ENCODE measurements around the gene TNS2. TPM values are rescaled to one million over a fixed set of nuclear protein-coding genes. Genes with fewer than 3 reads are reported as not detected.

The TNS2 gene

DNA sequence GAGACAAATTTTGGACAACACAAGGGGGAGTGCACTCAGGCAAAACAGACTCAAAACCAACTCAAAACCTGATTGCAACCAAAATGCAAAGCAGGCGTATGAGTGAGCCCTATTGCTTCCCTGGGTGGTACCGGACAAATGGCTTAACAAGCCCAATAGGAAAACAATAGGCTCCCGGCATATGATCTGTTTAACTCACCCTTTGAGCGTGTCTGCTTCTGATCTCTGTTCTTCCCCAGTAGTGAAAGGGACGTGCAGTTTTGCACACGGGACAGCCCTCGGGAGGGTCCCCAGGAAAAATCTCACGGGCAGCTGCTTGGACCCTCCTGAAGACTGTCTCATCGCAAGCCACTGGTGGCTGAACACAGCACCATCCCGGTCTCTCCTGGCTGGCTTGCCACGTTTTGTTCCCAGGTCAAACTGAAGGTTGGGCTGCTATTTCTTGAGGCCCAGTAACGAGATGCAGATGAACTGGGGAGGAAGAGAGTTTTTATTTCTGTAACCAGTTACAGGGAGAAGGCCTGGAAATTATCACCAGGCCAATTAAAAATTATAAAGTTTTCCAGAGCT, 63.4 kb downstream of the TNS2 start:
- Histone ChIP-seq H3K9ac (ENCODE audit: low read depth, low read length, poor library complexity) (no peak overlapping the region), H3K4me1 (ENCODE audit: control insufficient read depth in 2 of 2, insufficient read depth in 1 of 2, low read depth in 1 of 2, low read length in 2 of 2) (peaks cover 0 to 1% of the 10 kb centered on the region in 2 donors), H3K27ac (replicated peaks; ENCODE audit: low read length) (no peak overlapping the region), H2AK5ac (ENCODE audit: low read depth, low read length) (no peak overlapping the region), H4K8ac (ENCODE audit: low read depth, low read length) (no peak overlapping the region), H2BK5ac (ENCODE audit: low read length) (no peak overlapping the region), H2BK12ac (ENCODE audit: low read length) (no peak overlapping the region), H3K18ac (ENCODE audit: low read length) (no peak overlapping the region), H3K9me3 (replicated peaks in 1 of 2; ENCODE audit: control insufficient read depth in 2 of 2, insufficient read depth in 1 of 2, low read depth in 1 of 2, low read length in 2 of 2) (no peaks in the 10 kb centered on the region), H3K79me1 (ENCODE audit: low read depth, low read length) (no peaks in the 10 kb centered on the region), H2AFZ (ENCODE audit: low read length) (no peak overlapping the region), H3K23ac (ENCODE audit: low read depth, low read length, poor library complexity) (no peak overlapping the region), H3K4ac (ENCODE audit: low read length) (no peak overlapping the region), H3K36me3 (replicated peaks in 1 of 2; ENCODE audit: control insufficient read depth in 2 of 2, insufficient read depth in 2 of 2, low read length in 2 of 2) (no peaks in the 10 kb centered on the region), H3K14ac (ENCODE audit: low read length) (no peak overlapping the region), H2BK15ac (ENCODE audit: low read length) (no peak overlapping the region), H2BK120ac (ENCODE audit: low read depth, low read length) (no peak overlapping the region), H3K4me3 (ENCODE audit: low read length in 2 of 2) (no peak overlapping the region), H4K91ac (ENCODE audit: low read depth, low read length, poor library complexity) (no peak overlapping the region), H3K4me2 (ENCODE audit: insufficient read depth, low read length, poor library complexity, severe bottlenecking) (no peak overlapping the region), H3K27me3 (ENCODE audit: control insufficient read depth in 3 of 3, insufficient read depth in 3 of 3, low read depth in 1 of 3, low read length in 3 of 3) (peaks cover 0 to 4% (median 0%) of the 10 kb centered on the region in 3 experiments)
- no CpG with 5 or more reads among the region's 12 CpGs for WGBS, 2 donors (ENCODE audit: extremely low coverage in 2 of 2, insufficient read length in 2 of 2, insufficient replicate concordance in 1 of 2)
- no peak for DNase-seq (ENCODE audit: low spot score)

DNA sequence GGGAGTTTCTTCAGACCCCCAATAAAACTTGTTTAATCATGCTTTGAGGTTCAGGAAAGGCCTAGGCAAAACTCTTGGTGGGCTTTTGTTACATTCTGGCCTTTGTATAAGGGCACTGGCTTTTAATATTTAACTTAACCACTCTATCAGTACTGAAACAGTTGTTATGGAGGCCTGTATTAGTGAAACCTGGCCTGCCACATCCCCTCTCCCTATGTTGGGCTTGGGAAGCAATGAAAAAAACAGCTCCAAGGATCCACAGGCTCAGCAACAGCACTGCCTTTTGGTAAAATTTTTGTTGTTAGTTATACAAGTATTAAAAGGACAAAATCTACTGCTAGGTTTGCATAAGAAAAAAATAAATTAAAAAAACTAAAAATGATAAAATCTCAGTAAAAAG, 64.1 kb downstream of the TNS2 start:
- Histone ChIP-seq H3K9ac (ENCODE audit: low read depth, low read length, poor library complexity) (no peak overlapping the region), H4K91ac (ENCODE audit: low read depth, low read length, poor library complexity) (no peak overlapping the region), H3K27ac (replicated peaks; ENCODE audit: low read length) (no peak overlapping the region), H3K4me3 (ENCODE audit: low read length in 2 of 2) (no peak overlapping the region), H3K27me3 (ENCODE audit: control insufficient read depth in 3 of 3, insufficient read depth in 3 of 3, low read depth in 1 of 3, low read length in 3 of 3) (peaks cover 0 to 5% (median 0%) of the 10 kb centered on the region in 3 experiments), H2BK15ac (ENCODE audit: low read length) (no peak overlapping the region), H3K79me1 (ENCODE audit: low read depth, low read length) (no peaks in the 10 kb centered on the region), H3K18ac (ENCODE audit: low read length) (no peak overlapping the region), H2BK12ac (ENCODE audit: low read length) (no peak overlapping the region), H3K4me1 (ENCODE audit: control insufficient read depth in 2 of 2, insufficient read depth in 1 of 2, low read depth in 1 of 2, low read length in 2 of 2) (peaks cover 0 to 1% of the 10 kb centered on the region in 2 donors), H3K9me3 (replicated peaks in 1 of 2; ENCODE audit: control insufficient read depth in 2 of 2, insufficient read depth in 1 of 2, low read depth in 1 of 2, low read length in 2 of 2) (no peaks in the 10 kb centered on the region), H3K4me2 (ENCODE audit: insufficient read depth, low read length, poor library complexity, severe bottlenecking) (no peak overlapping the region), H3K14ac (ENCODE audit: low read length) (no peak overlapping the region), H2AFZ (ENCODE audit: low read length) (no peak overlapping the region), H3K36me3 (replicated peaks in 1 of 2; ENCODE audit: control insufficient read depth in 2 of 2, insufficient read depth in 2 of 2, low read length in 2 of 2) (no peaks in the 10 kb centered on the region), H3K4ac (ENCODE audit: low read length) (no peak overlapping the region), H2AK5ac (ENCODE audit: low read depth, low read length) (no peak overlapping the region), H3K23ac (ENCODE audit: low read depth, low read length, poor library complexity) (no peak overlapping the region), H4K8ac (ENCODE audit: low read depth, low read length) (no peak overlapping the region), H2BK120ac (ENCODE audit: low read depth, low read length) (no peak overlapping the region), H2BK5ac (ENCODE audit: low read length) (no peak overlapping the region)
- no peak for DNase-seq (ENCODE audit: low spot score)

Small RNAs within 50 kb of the gene (small RNA-seq; reads per million reads assigned to genes)
- not detected for gene MIR6757 (ENCODE audit: insufficient read depth)
